ENCODE results near the gene LARGE1. TPM values are rescaled to one million over a fixed set of nuclear protein-coding genes. Genes with fewer than 3 reads are reported as not detected.
A peak's percentile ranks its signal among the peaks of the same experiment; 100 is the strongest.

LARGE1 gene
- polyA plus RNA-seq, 6 donors from 2014 or later: 3.6 to 9.5 (median 5.6) TPM

DNA sequence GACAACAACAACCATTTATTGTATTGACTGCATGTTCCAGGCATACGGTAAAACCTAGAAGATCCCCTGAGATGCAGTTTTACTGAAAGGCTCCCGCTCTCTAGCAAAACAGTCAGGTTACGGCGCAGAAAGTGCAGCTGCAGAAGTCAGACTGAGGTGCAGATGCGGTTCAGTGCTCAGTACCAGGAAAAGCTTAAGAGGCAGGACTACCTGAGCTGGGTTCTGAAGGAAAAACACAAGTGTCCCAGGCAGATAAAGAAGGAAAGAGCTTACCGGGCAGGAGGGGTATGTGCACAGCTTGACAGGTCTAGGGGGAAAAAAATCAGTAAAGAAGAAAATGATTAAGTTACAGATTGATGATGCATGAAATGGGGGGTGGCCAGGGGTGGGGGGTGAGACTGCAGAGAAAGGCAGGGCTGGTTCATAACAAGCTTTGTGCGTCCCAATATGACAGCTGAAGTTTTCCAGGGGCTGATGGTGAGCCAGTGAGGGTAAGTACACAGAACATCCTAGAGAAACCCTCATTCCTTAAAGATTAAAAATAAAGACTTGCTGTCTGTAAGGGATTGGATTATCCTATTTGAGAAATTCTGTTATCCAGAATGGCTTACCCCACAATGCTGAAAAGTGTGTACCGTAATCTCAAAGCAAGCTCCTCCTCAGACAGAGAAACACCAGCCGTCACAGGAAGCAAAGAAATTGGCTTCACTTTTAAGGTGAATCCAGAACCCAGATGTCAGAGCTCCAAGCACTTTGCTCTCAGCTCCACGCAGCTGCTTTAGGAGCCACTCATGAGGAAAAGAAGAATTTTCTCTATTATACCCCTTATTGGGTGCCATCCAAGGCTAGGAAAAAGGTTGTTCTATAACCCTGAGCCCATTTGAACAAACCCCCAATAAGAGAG lies 11.9 kb downstream of the LARGE1 start:
- Mint-ChIP-seq H3K9me3 (no peaks in the 10 kb centered on the region), H3K36me3 (peaks cover 5 to 15% of the 10 kb centered on the region in 2 donors), H3K27me3 (no peaks in the 10 kb centered on the region), H3K4me1 (peaks cover 28 to 68% (median 34%) of the 10 kb centered on the region in 3 donors), H3K4me3 (peak overlapping the region in 2 of 8 donors; percentile 13 to 77), H3K27ac (peak overlapping the region in 2 of 6 donors; percentile 3 to 9)
- ATAC-seq (ENCODE audit: low read depth in 2 of 2) (no peak), DNase-seq (no peak)

DNA sequence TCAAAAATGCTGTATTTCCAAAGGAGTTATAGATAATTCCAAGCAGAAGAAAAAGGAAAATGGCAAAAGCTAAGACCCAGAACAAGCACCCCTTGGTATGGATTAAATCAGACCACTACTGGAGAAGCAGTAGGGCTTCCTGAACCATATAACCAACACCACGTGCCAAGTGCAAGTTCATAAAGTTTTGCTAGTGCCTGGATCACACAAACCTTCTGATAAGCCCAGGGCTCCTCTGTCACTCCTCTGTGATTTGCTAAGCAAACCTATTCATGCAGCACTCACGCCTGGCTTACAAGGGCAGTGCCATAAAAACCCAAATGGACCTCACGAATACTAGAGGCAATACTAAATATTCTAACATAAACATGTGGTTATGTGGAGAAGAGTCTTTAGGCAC lies 13.3 kb downstream of the LARGE1 start:
- no peak for ATAC-seq (ENCODE audit: low read depth in 2 of 2)
- H3K4me1 Mint-ChIP-seq: peaks cover 34 to 73% (median 44%) of the 10 kb centered on the region in 3 donors

DNA sequence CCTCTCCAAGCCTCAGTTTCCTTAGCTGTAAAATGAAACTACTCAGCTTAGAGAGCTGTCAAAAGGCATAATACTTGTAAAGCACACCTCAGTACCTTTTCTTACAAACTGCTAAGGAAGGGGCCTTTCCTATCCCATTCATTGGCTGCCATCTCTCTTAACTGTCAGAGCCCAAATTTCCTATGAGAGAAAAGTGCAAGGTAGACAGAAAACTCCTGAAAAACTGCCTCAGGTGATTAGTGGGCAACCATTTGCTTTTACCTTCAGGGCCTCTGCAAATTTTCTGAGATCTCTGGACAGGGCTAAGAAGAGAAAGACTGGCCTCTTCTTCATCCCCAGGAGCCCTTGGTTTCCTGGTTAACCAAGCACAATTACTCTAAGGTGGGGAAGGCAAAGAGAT lies 13.8 kb downstream of the LARGE1 start:
- no peak for DNase-seq
- no peaks in the 10 kb centered on the region for H3K27me3 Mint-ChIP-seq

More for the DNA sequence above, 13.3 kb downstream of the LARGE1 start:
- Mint-ChIP-seq H3K4me3 (peak overlapping the region in 1 of 8 donors; percentile 3), H3K27me3 (no peaks in the 10 kb centered on the region), H3K36me3 (peaks cover 5 to 15% of the 10 kb centered on the region in 2 donors), H3K9me3 (no peaks in the 10 kb centered on the region), H3K27ac (no peak overlapping the region)
- DNase-seq: no peak

DNA sequence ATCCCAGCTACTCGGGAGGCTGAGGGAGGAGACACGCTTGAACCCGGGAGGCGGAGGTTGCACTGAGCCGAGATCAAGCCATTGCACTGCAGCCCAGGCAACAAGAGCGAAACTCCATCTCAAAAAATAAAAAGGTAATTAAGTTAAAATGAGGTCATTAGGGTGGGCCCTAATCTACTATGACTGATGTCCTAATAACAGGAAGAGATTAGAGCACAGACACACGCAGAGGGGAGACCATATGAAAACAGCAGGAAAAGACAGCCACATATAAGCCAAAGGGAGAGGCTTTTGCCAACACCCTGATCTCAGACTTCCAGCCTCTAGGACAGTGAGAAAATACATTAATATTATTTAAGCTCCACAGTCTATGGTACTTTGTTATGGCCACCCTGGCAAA lies 17.3 kb downstream of the LARGE1 start:
- Mint-ChIP-seq H3K27ac (no peak overlapping the region), H3K27me3 (no peaks in the 10 kb centered on the region), H3K4me1 (peaks cover 30 to 73% (median 53%) of the 10 kb centered on the region in 3 donors), H3K4me3 (peak overlapping the region in 1 of 8 donors; percentile 25), H3K9me3 (peaks cover 0 to 3% (median 0%) of the 10 kb centered on the region in 7 donors), H3K36me3 (no peaks in the 10 kb centered on the region)
- DNase-seq (no peak), ATAC-seq (ENCODE audit: low read depth in 2 of 2) (no peak)

More for the DNA sequence above, 13.8 kb downstream of the LARGE1 start:
- Mint-ChIP-seq H3K9me3 (no peaks in the 10 kb centered on the region), H3K4me3 (no peak overlapping the region), H3K36me3 (peaks cover 5 to 15% of the 10 kb centered on the region in 2 donors), H3K27ac (no peak overlapping the region), H3K4me1 (peaks cover 34 to 74% (median 49%) of the 10 kb centered on the region in 3 donors)
- no peak for ATAC-seq (ENCODE audit: low read depth in 2 of 2)

DNA sequence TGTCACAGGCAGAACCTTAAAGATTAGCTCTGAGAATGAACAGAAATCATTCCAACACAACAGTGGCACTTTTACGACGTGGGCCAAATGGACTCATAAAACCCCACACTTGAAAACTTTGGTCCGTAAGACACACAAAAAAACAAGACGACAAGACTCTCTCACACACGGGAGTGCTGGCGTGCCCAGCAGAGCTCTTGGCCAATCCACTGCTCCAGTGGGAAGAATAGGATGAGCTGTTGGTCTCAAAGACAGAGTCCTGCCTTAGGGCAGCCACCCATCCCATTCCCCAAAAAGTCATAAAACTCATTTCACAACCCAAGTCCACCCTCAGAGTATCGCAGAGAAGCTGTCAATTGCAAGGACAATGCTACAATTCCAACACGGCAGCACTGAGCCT lies 18.2 kb downstream of the LARGE1 start:
- H3K27ac Mint-ChIP-seq: peak overlapping the region in 3 of 6 donors; percentile 22 to 83 (median 63)

DNA sequence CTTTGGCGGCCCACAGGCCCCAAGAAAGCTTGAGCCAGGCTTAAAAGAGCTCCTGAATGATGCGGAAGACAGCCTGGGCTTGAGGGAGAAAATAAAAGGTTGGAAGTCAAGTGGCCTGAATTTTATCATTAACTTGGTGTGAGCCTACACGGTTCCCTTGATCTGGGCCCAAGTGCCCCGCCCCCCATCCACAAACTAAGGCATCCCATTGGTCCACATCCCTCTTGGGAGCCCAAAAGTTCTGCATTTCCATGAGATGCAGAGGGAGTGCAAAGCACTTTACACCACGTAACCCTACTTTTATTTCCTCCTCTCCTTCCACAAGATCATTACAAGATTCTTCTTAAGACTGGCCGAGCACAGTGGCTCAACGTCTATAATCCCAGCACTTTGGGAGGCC lies 22.2 kb downstream of the LARGE1 start:
- Mint-ChIP-seq H3K9me3 (peaks cover 0 to 14% (median 8%) of the 10 kb centered on the region in 7 donors), H3K36me3 (peaks cover 12 to 24% of the 10 kb centered on the region in 2 donors)

More for the DNA sequence above, 18.2 kb downstream of the LARGE1 start:
- DNase-seq: no peak
- H3K9me3 Mint-ChIP-seq: peaks cover 0 to 3% (median 0%) of the 10 kb centered on the region in 7 donors
- no peak for ATAC-seq (ENCODE audit: low read depth in 2 of 2)
- peaks cover 32 to 74% (median 54%) of the 10 kb centered on the region in 3 donors for H3K4me1 Mint-ChIP-seq
- no peaks in the 10 kb centered on the region for H3K27me3 Mint-ChIP-seq
- H3K4me3 Mint-ChIP-seq: no peak overlapping the region
- H3K36me3 Mint-ChIP-seq: no peaks in the 10 kb centered on the region

DNA sequence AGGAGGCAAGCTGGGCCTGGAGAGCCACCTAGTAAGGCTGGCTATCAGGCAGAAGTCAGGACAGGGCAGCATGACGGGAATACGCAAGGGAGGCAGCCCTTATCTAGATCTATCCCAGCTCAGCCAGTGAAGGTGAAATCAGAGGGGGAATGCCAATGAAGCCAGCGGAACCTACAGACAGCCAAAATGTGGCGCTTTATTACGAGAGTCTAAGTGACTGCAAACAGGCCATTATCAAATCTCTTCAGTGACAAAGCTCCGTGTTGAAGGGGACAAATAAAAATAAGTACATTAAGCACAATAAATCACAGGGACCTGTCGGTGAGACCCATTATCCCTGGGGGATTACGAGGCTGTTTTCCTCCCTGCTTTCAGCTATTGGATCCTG lies 22.8 kb downstream of the LARGE1 start:
- DNase-seq: no peak
- Mint-ChIP-seq H3K27me3 (peaks cover 0 to under 1% (median 0%) of the 10 kb centered on the region in 3 donors), H3K4me1 (peaks cover 62 to 91% (median 89%) of the 10 kb centered on the region in 3 donors), H3K4me3 (peak overlapping the region in 1 of 8 donors; percentile 20), H3K27ac (peak overlapping the region in 2 of 6 donors; percentile 18 to 92), H3K36me3 (peaks cover 12 to 24% of the 10 kb centered on the region in 2 donors), H3K9me3 (peaks cover 0 to 14% (median 8%) of the 10 kb centered on the region in 7 donors)
- no peak for ATAC-seq (ENCODE audit: low read depth in 2 of 2)

More for the DNA sequence above, 22.2 kb downstream of the LARGE1 start:
- peaks cover 58 to 96% (median 87%) of the 10 kb centered on the region in 3 donors for H3K4me1 Mint-ChIP-seq
- no peak for DNase-seq
- peak overlapping the region in 3 of 6 donors; percentile 20 to 92 (median 63) for H3K27ac Mint-ChIP-seq
- ATAC-seq (ENCODE audit: low read depth in 2 of 2): no peak
- H3K27me3 Mint-ChIP-seq: no peaks in the 10 kb centered on the region
- peak overlapping the region in 1 of 8 donors; percentile 51 for H3K4me3 Mint-ChIP-seq

DNA sequence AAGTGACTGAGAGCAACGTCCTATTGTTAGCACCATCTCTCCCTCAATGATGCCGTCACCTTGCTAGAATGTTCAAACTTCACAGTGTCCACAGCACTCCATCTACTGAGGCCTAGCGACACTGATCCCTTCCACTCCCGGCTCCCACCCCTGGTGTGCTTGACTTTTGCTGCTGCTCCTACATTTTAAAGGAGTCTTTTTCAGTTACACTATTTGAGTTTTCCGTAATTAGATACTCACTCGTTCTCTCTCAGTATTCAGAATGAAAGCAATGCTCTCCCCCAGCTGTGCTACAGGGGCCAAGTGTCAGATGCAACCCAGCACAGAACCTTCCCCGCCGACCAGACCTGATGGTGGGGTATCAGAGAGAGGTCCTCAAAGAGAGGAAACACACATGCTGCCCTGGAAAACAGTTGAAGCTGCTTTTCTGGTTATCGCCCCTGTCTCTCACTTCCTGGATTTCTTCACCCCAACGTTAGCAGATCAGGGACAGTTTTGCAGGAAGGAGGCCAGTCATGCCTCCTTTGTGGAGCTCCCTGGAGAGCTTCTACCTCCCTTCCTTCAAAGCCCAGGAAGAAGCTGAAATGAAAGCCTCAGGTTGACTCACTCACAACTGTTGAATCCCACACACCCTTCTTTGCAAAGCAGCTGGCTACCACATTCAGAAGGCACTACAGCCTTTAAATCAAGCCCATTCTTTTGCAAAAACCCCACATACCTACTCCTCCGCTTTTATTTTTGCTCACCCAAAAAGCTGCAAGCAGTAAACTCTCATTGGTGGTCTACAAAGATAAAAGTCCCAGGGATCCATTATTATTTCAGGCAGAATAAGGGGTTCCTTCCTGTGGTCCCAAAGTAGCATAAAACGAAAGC lies 23.5 kb downstream of the LARGE1 start:
- DNase-seq: no peak
- H3K27me3 Mint-ChIP-seq: peaks cover 0 to 4% (median 0%) of the 10 kb centered on the region in 3 donors
- ATAC-seq (ENCODE audit: low read depth in 2 of 2): no peak

DNA sequence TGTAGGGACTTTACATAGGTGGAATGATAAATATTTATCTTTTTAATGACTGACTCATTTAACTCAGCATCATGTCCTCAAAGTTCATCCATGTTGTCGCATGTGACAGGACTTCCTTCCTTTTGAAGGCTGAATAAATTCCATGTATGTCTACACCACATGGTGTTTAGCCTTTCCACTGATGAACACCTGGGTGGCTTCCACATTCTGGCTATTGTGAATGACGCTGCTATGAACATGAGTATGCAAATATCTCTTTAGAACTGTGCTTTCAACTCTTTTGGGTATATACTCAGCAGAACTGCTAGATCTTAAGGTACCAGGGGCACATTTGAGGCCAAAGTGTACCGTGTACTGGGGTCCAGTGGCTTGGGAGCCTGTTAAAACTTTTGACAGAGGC lies 24.1 kb downstream of the LARGE1 start:
- Mint-ChIP-seq H3K4me1 (peaks cover 68 to 89% (median 89%) of the 10 kb centered on the region in 3 donors), H3K27ac (peak overlapping the region in 5 of 6 donors; percentile 79 to 92 (median 91)), H3K27me3 (peaks cover 0 to 4% (median 0%) of the 10 kb centered on the region in 3 donors), H3K36me3 (peaks cover 12 to 24% of the 10 kb centered on the region in 2 donors), H3K9me3 (peaks cover 0 to 14% (median 8%) of the 10 kb centered on the region in 7 donors), H3K4me3 (peak overlapping the region in 3 of 8 donors; percentile 12 to 32 (median 20))
- peak; percentile 72 to 93 for ATAC-seq (ENCODE audit: low read depth in 2 of 2)
- DNase-seq: peak; percentile 13

More for the DNA sequence above, 23.5 kb downstream of the LARGE1 start:
- Mint-ChIP-seq H3K9me3 (peaks cover 0 to 14% (median 8%) of the 10 kb centered on the region in 7 donors), H3K27ac (peak overlapping the region in 4 of 6 donors; percentile 18 to 92 (median 57)), H3K36me3 (peaks cover 12 to 24% of the 10 kb centered on the region in 2 donors), H3K4me3 (peak overlapping the region in 4 of 8 donors; percentile 18 to 73 (median 22)), H3K4me1 (peaks cover 63 to 91% (median 89%) of the 10 kb centered on the region in 3 donors)

DNA sequence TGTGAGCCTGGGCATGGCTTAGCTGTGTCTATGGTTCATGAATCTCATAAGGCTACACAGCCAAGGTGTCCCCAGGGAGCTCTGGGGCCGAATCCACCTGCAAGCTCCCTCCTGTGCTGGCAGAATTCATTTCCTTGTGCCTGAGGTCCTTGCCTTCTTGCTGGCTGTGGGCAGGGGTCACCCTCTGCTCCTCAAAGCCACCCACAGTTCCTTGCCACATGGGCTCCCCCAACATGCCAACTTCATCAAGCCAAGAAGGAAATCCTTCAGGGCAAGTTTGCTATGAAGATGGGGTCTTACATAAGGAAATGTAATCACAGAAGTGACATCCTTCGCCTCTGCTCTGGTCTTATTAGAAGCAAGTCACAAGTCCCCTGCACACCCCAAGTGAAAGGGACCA lies 24.8 kb downstream of the LARGE1 start:
- peaks cover 71 to 89% (median 87%) of the 10 kb centered on the region in 3 donors for H3K4me1 Mint-ChIP-seq
- DNase-seq (no peak), ATAC-seq (ENCODE audit: low read depth in 2 of 2) (no peak)
- peak overlapping the region in 1 of 6 donors; percentile 92 for H3K27ac Mint-ChIP-seq
- H3K4me3 Mint-ChIP-seq: peak overlapping the region in 1 of 8 donors; percentile 51
- peaks cover 0 to 4% (median 0%) of the 10 kb centered on the region in 3 donors for H3K27me3 Mint-ChIP-seq
- H3K9me3 Mint-ChIP-seq: peaks cover 0 to 14% (median 8%) of the 10 kb centered on the region in 7 donors
- H3K36me3 Mint-ChIP-seq: peaks cover 12 to 24% of the 10 kb centered on the region in 2 donors

DNA sequence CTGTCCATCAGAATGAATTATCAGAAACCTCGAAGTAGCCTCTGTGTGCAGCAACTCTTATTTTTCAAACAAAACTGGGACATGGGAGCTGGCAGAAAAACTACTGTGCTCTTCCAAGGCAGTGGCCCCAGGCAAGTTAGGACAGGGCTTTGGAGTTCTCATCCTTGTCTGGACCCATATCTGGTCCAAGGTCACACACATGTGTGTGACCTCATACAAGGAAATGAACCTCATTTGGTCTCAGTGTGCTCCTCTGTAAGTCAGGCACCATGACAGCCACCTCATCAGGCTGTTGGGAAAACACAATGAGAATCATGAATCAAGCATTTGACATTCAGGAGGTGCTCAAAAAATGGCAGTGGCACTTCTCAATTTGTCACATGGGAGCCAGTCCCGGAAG lies 25.8 kb downstream of the LARGE1 start:
- peak overlapping the region in 3 of 8 donors; percentile 12 to 51 (median 18) for H3K4me3 Mint-ChIP-seq
- peak overlapping the region in 3 of 6 donors; percentile 44 to 88 (median 72) for H3K27ac Mint-ChIP-seq
- H3K4me1 Mint-ChIP-seq: peaks cover 68 to 91% (median 86%) of the 10 kb centered on the region in 3 donors
- H3K36me3 Mint-ChIP-seq: peaks cover 12 to 24% of the 10 kb centered on the region in 2 donors
- H3K9me3 Mint-ChIP-seq: peaks cover 0 to 14% (median 8%) of the 10 kb centered on the region in 7 donors
- DNase-seq (no peak), ATAC-seq (ENCODE audit: low read depth in 2 of 2) (no peak)
- peaks cover 0 to 4% (median 0%) of the 10 kb centered on the region in 3 donors for H3K27me3 Mint-ChIP-seq

DNA sequence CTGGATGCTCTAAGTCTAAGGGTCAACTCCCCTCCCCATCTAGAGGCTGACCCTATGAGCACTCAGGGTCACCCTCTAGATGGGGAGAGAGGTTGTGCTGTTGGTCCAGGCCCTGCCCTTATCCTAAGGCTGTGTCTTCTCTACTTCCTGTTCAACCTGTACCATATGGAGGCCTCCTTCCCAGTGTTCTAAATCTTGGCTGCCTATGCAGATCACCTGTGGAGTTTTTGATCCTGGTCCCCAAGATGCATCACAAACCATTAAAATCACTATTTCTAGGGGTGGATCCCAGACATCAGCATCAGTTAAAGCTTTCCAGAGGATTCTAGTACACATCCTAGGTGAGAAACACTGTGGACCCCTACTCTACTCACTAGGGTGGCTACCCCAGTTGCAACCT lies 26.2 kb downstream of the LARGE1 start:
- Mint-ChIP-seq H3K36me3 (peaks cover 12 to 24% of the 10 kb centered on the region in 2 donors), H3K4me1 (peaks cover 71 to 93% (median 87%) of the 10 kb centered on the region in 3 donors), H3K27ac (peak overlapping the region in 4 of 6 donors; percentile 44 to 83 (median 60)), H3K4me3 (peak overlapping the region in 1 of 8 donors; percentile 51), H3K27me3 (peaks cover 0 to 4% (median 0%) of the 10 kb centered on the region in 3 donors), H3K9me3 (peaks cover 0 to 14% (median 8%) of the 10 kb centered on the region in 7 donors)
- no peak for DNase-seq
- ATAC-seq (ENCODE audit: low read depth in 2 of 2): no peak
